Measurements from ENCODE around the gene HPGDS.
"Not testable (repeated sequence)": the region's sequence is repeated elsewhere in the genome, so short reads cannot be mapped to it uniquely, and the experiment has no call there.

Gene HPGDS

GRCh38 chr4:94342694-94343093 is at the start of gene HPGDS:
Gene HPGDS (minus strand): TSS chr4:94342836. CDS start chr4:94334629, 8,207 bp downstream.
- Histone ChIP-seq H3K79me2 (no peaks in the 10 kb centered on the region), H3K4me3 (ENCODE audit: low read depth, low read length) (no peak within 1 kb of the TSS), H2AFZ (no peak within 1 kb of the TSS), H3K27me3 (ENCODE audit: control insufficient read depth, insufficient read depth, low read length) (no peaks in the 10 kb centered on the region), H3K9ac (no peak within 1 kb of the TSS), H3K27ac (no peak within 1 kb of the TSS), H3K9me3 (ENCODE audit: control insufficient read depth, low read length) (no peaks in the 10 kb centered on the region), H3K4me2 (ENCODE audit: low read length) (no peak within 1 kb of the TSS), H3K36me3 (ENCODE audit: control insufficient read depth, insufficient read depth, low read length) (no peaks in the 10 kb centered on the region), H3K4me1 (no peaks in the 10 kb centered on the region)
- TF ChIP-seq CTCF (IDR thresholded peaks at IDR 0.05): no peak

- TF ChIP-seq CTCF (IDR thresholded peaks at IDR 0.05): no peak
- H3K4me2 ChIP-seq (ENCODE audit: low read length): no peak overlapping the region
- no peaks in the 10 kb centered on the region for H3K4me1 ChIP-seq
Measured at GRCh38 chr4:94390804-94391410, 48.3 kb upstream of the HPGDS start.

GRCh38 chr4:94389595-94390267 is 47.1 kb upstream of the HPGDS start:
- no peak overlapping the region for H3K4me2 ChIP-seq (ENCODE audit: low read length)
- H3K9ac ChIP-seq: no peak overlapping the region
- H3K27me3 ChIP-seq (ENCODE audit: control insufficient read depth, insufficient read depth, low read length): no peaks in the 10 kb centered on the region
- H3K4me1 ChIP-seq: no peaks in the 10 kb centered on the region
- no peaks in the 10 kb centered on the region for H3K79me2 ChIP-seq
- H3K27ac ChIP-seq: no peak overlapping the region
- H2AFZ ChIP-seq: no peak overlapping the region
- no peaks in the 10 kb centered on the region for H3K36me3 ChIP-seq (ENCODE audit: control insufficient read depth, insufficient read depth, low read length)
- no peak for TF ChIP-seq CTCF (IDR thresholded peaks at IDR 0.05)
- no peaks in the 10 kb centered on the region for H3K9me3 ChIP-seq (ENCODE audit: control insufficient read depth, low read length)
- H3K4me3 ChIP-seq (ENCODE audit: low read depth, low read length): no peak overlapping the region

More at GRCh38 chr4:94390804-94391410, 48.3 kb upstream of the HPGDS start:
- H2AFZ ChIP-seq: no peak overlapping the region
- H3K9me3 ChIP-seq (ENCODE audit: control insufficient read depth, low read length): no peaks in the 10 kb centered on the region
- no peaks in the 10 kb centered on the region for H3K27me3 ChIP-seq (ENCODE audit: control insufficient read depth, insufficient read depth, low read length)
- H3K27ac ChIP-seq: no peak overlapping the region
- no peak overlapping the region for H3K4me3 ChIP-seq (ENCODE audit: low read depth, low read length)
- no peaks in the 10 kb centered on the region for H3K36me3 ChIP-seq (ENCODE audit: control insufficient read depth, insufficient read depth, low read length)
- no peaks in the 10 kb centered on the region for H3K79me2 ChIP-seq
- H3K9ac ChIP-seq: no peak overlapping the region

- not testable (repeated sequence) for H3K4me2 ChIP-seq (ENCODE audit: low read length); H3K4me1 ChIP-seq; H3K36me3 ChIP-seq (ENCODE audit: control insufficient read depth, insufficient read depth, low read length); H3K9me3 ChIP-seq (ENCODE audit: control insufficient read depth, low read length); H3K4me3 ChIP-seq (ENCODE audit: low read depth, low read length); H3K9ac ChIP-seq; H2AFZ ChIP-seq; H3K27ac ChIP-seq; H3K79me2 ChIP-seq; H3K27me3 ChIP-seq (ENCODE audit: control insufficient read depth, insufficient read depth, low read length)
Measured at GRCh38 chr4:94387965-94388364, 45.3 kb upstream of the HPGDS start.

- H3K4me3 ChIP-seq (ENCODE audit: low read depth, low read length); H3K27ac ChIP-seq; H2AFZ ChIP-seq; H3K36me3 ChIP-seq (ENCODE audit: control insufficient read depth, insufficient read depth, low read length); H3K79me2 ChIP-seq; H3K9me3 ChIP-seq (ENCODE audit: control insufficient read depth, low read length); H3K4me2 ChIP-seq (ENCODE audit: low read length); H3K27me3 ChIP-seq (ENCODE audit: control insufficient read depth, insufficient read depth, low read length); H3K4me1 ChIP-seq; H3K9ac ChIP-seq: not testable (repeated sequence)
Measured at GRCh38 chr4:94385452-94385851, 42.8 kb upstream of the HPGDS start.

GRCh38 chr4:94382891-94383290 is 40.3 kb upstream of the HPGDS start:
- H3K36me3 ChIP-seq (ENCODE audit: control insufficient read depth, insufficient read depth, low read length); H3K4me1 ChIP-seq; H3K4me3 ChIP-seq (ENCODE audit: low read depth, low read length); H2AFZ ChIP-seq; H3K79me2 ChIP-seq; H3K27ac ChIP-seq; H3K9ac ChIP-seq; H3K27me3 ChIP-seq (ENCODE audit: control insufficient read depth, insufficient read depth, low read length); H3K4me2 ChIP-seq (ENCODE audit: low read length); H3K9me3 ChIP-seq (ENCODE audit: control insufficient read depth, low read length): not testable (repeated sequence)

All from parathyroid adenoma (tissue), 2 donors.